Neural crest cell (in vitro differentiated cells): ENCODE measurements around the gene CEP131. TPM values are rescaled to one million over a fixed set of nuclear protein-coding genes. Genes with fewer than 3 reads are reported as not detected.

Experiments
- DNase-seq: peaks from one replicate; pipeline ENCODE4 v3.0.0; 2021; ENCODE audit warnings: low read depth, mixed read lengths, low spot score
- H3K27ac Mint-ChIP-seq: one replicate; pipeline ENCODE4 v1.8.0; 2021; ENCODE audit warnings: mild to moderate bottlenecking, mixed read lengths; ENCODE audit not compliant: unreplicated experiment
- H3K27me3 Mint-ChIP-seq: 2 replicates; pipeline ENCODE4 v1.8.0; 2021; ENCODE audit warnings: low read depth, mild to moderate bottlenecking, mixed read lengths
- H3K36me3 Mint-ChIP-seq: 2 replicates; pipeline ENCODE4 v1.8.0; 2021; ENCODE audit warnings: low read depth, mild to moderate bottlenecking, mixed read lengths
- H3K4me1 Mint-ChIP-seq: 2 replicates; pipeline ENCODE4 v1.8.0; 2021; ENCODE audit warnings: mixed read lengths
- H3K4me3 Mint-ChIP-seq: one replicate; pipeline ENCODE4 v1.8.0; 2021; ENCODE audit warnings: mild to moderate bottlenecking, mixed read lengths
- H3K9me3 Mint-ChIP-seq: 2 replicates; pipeline ENCODE4 v1.8.0; 2021; ENCODE audit warnings: mixed read lengths
- CTCF ChIP-seq: fragments of 200-600 bp; sonication (generic); conservative IDR thresholded peaks from 2 replicates; pipeline ENCODE4 v1.5.0; 2021; ENCODE audit warnings: antibody characterized with exemption, mild to moderate bottlenecking
- total RNA-seq: library from RNA; stranded (reverse); gene quantifications from 2 replicates; pipeline ENCODE4 v1.2.1, GENCODE V29; 2021

CEP131 gene
- total RNA-seq, 1 donor from 2014 or later, result 42.5 TPM

- Mint-ChIP-seq H3K27me3 (peaks cover 2% of the 10 kb centered on the region), H3K9me3 (peaks cover 7% of the 10 kb centered on the region), H3K27ac (no peak overlapping the region), H3K36me3 (peaks cover 10% of the 10 kb centered on the region), H3K4me3 (no peak overlapping the region), H3K4me1 (no peaks in the 10 kb centered on the region)
- DNase-seq, result no peak
- no peak for TF ChIP-seq CTCF
Observed at GRCh38 chr17:81171941-81172340, 50.8 kb downstream of the CEP131 start.

- H3K27me3 Mint-ChIP-seq, result peaks cover 2% of the 10 kb centered on the region
- H3K36me3 Mint-ChIP-seq, result peaks cover 8% of the 10 kb centered on the region
- TF ChIP-seq CTCF, result no peak
- no peak overlapping the region for H3K4me3 Mint-ChIP-seq
- H3K4me1 Mint-ChIP-seq, result no peaks in the 10 kb centered on the region
- no peak for DNase-seq
- no peak overlapping the region for H3K27ac Mint-ChIP-seq
- H3K9me3 Mint-ChIP-seq, result peaks cover 5% of the 10 kb centered on the region
Observed at GRCh38 chr17:81170727-81171494, 51.9 kb downstream of the CEP131 start.

GRCh38 chr17:81169870-81170309 lies 52.9 kb downstream of the CEP131 start:
- Mint-ChIP-seq H3K27me3 (peaks cover 2% of the 10 kb centered on the region), H3K9me3 (peaks cover 3% of the 10 kb centered on the region), H3K36me3 (peaks cover 8% of the 10 kb centered on the region), H3K4me3 (no peak overlapping the region), H3K27ac (no peak overlapping the region), H3K4me1 (no peaks in the 10 kb centered on the region)
- no peak for DNase-seq
- TF ChIP-seq CTCF, result no peak

- Mint-ChIP-seq H3K4me3 (peak overlapping the region; percentile 84), H3K36me3 (no peaks in the 10 kb centered on the region), H3K4me1 (no peaks in the 10 kb centered on the region), H3K27ac (no peak overlapping the region), H3K27me3 (peaks cover 2% of the 10 kb centered on the region), H3K9me3 (no peaks in the 10 kb centered on the region)
- TF ChIP-seq CTCF, result no peak
- DNase-seq, result no peak
Observed at GRCh38 chr17:81167638-81168037, 55.1 kb downstream of the CEP131 start.

GRCh38 chr17:81167194-81167524 lies 55.6 kb downstream of the CEP131 start:
- H3K27ac Mint-ChIP-seq, result no peak overlapping the region
- DNase-seq, result no peak
- H3K4me1 Mint-ChIP-seq, result no peaks in the 10 kb centered on the region
- no peaks in the 10 kb centered on the region for H3K36me3 Mint-ChIP-seq
- H3K4me3 Mint-ChIP-seq, result peak overlapping the region; percentile 84
- peaks cover 2% of the 10 kb centered on the region for H3K27me3 Mint-ChIP-seq
- no peaks in the 10 kb centered on the region for H3K9me3 Mint-ChIP-seq
- TF ChIP-seq CTCF, result no peak
